Measurements from ENCODE around the gene TMPO. TPM values are rescaled to one million over a fixed set of nuclear protein-coding genes. Genes with fewer than 3 reads are reported as not detected.
"Not testable (repeated sequence)": the region's sequence is repeated elsewhere in the genome, so short reads cannot be mapped to it uniquely, and the experiment has no call there.

Gene TMPO
- total RNA-seq, 1 experiment from 2014 or later: 62.5 TPM

- no peaks in the 10 kb centered on the region for H3K27me3 Mint-ChIP-seq (ENCODE audit: insufficient read depth, unreplicated experiment)
- no peak for TF ChIP-seq CTCF (IDR thresholded peaks at IDR 0.05; ENCODE audit: unreplicated experiment)
- DNase-seq (ENCODE audit: unreplicated experiment): no peak
- no peaks in the 10 kb centered on the region for H3K9me3 Mint-ChIP-seq (ENCODE audit: unreplicated experiment)
- no peaks in the 10 kb centered on the region for H3K36me3 Mint-ChIP-seq (ENCODE audit: insufficient read depth, unreplicated experiment)
- intact Hi-C loops (cut with micrococcal nuclease): no loop called here
- no peak overlapping the region for H3K27ac Mint-ChIP-seq (ENCODE audit: low read depth, unreplicated experiment)
- H3K4me3 Mint-ChIP-seq (ENCODE audit: unreplicated experiment): no peak overlapping the region
- POLR2A ChIA-PET: no interaction called here
- H3K4me1 Mint-ChIP-seq (ENCODE audit: insufficient read depth, unreplicated experiment): no peaks in the 10 kb centered on the region
- CTCF ChIA-PET: interaction anchor here (0.6 to 1.3 kb wide), 3 partner anchors 92 to 1984 kb away, joined by 3 to 4 read pairs (median 4); no protein-coding TSS in a partner anchor
- BruUV-seq (replicated peaks): no TSS peak
Observed at GRCh38 chr12:98561846-98562245, 46.5 kb downstream of the TMPO start.

- Mint-ChIP-seq H3K27me3 (ENCODE audit: insufficient read depth, unreplicated experiment) (no peaks in the 10 kb centered on the region), H3K27ac (ENCODE audit: low read depth, unreplicated experiment) (no peak overlapping the region), H3K4me1 (ENCODE audit: insufficient read depth, unreplicated experiment) (no peaks in the 10 kb centered on the region), H3K9me3 (ENCODE audit: unreplicated experiment) (no peaks in the 10 kb centered on the region), H3K4me3 (ENCODE audit: unreplicated experiment) (no peak overlapping the region), H3K36me3 (ENCODE audit: insufficient read depth, unreplicated experiment) (no peaks in the 10 kb centered on the region)
- no peak for TF ChIP-seq CTCF (IDR thresholded peaks at IDR 0.05; ENCODE audit: unreplicated experiment)
- no TSS peak for BruUV-seq (replicated peaks)
- ChIA-PET CTCF (interaction anchor here (0.5 to 1.5 kb wide), 5 partner anchors 9 to 1663 kb away, joined by 3 to 4 read pairs (median 4); no protein-coding TSS in a partner anchor), POLR2A (interaction anchor here (0.6 to 1.3 kb wide), 3 partner anchors 15 to 38 kb away, joined by 3 to 5 read pairs (median 3); partner anchors contain the start of gene SLC25A3)
- no peak for DNase-seq (ENCODE audit: unreplicated experiment)
- intact Hi-C loops (cut with micrococcal nuclease): no loop called here
Observed at GRCh38 chr12:98572010-98572409, 56.6 kb downstream of the TMPO start.

- H3K9me3 Mint-ChIP-seq (ENCODE audit: unreplicated experiment): no peaks in the 10 kb centered on the region
- BruUV-seq (replicated peaks): no TSS peak
- POLR2A ChIA-PET: no interaction called here
- H3K4me1 Mint-ChIP-seq (ENCODE audit: insufficient read depth, unreplicated experiment): peaks cover 4% of the 10 kb centered on the region
- CTCF ChIA-PET: interaction anchor here (0.7 to 1.6 kb wide), 3 partner anchors 18 to 80 kb away, joined by 3 to 6 read pairs (median 3); no protein-coding TSS in a partner anchor
- no peaks in the 10 kb centered on the region for H3K36me3 Mint-ChIP-seq (ENCODE audit: insufficient read depth, unreplicated experiment)
- intact Hi-C loops (cut with micrococcal nuclease): no loop called here
- no peak for DNase-seq (ENCODE audit: unreplicated experiment)
- TF ChIP-seq CTCF (IDR thresholded peaks at IDR 0.05; ENCODE audit: unreplicated experiment): no peak
- no peak overlapping the region for H3K4me3 Mint-ChIP-seq (ENCODE audit: unreplicated experiment)
- no peak overlapping the region for H3K27ac Mint-ChIP-seq (ENCODE audit: low read depth, unreplicated experiment)
- H3K27me3 Mint-ChIP-seq (ENCODE audit: insufficient read depth, unreplicated experiment): no peaks in the 10 kb centered on the region
Observed at GRCh38 chr12:98574110-98574509, 58.7 kb downstream of the TMPO start.

GRCh38 chr12:98575013-98575412 lies 59.6 kb downstream of the TMPO start:
- CTCF ChIA-PET: interaction anchor here (0.7 to 1.5 kb wide), 3 partner anchors 9 to 76 kb away, joined by 4 to 12 read pairs (median 4); no protein-coding TSS in a partner anchor
- Mint-ChIP-seq H3K4me1 (ENCODE audit: insufficient read depth, unreplicated experiment) (peaks cover 4% of the 10 kb centered on the region), H3K27ac (ENCODE audit: low read depth, unreplicated experiment) (no peak overlapping the region), H3K9me3 (ENCODE audit: unreplicated experiment) (no peaks in the 10 kb centered on the region), H3K36me3 (ENCODE audit: insufficient read depth, unreplicated experiment) (no peaks in the 10 kb centered on the region), H3K27me3 (ENCODE audit: insufficient read depth, unreplicated experiment) (no peaks in the 10 kb centered on the region), H3K4me3 (ENCODE audit: unreplicated experiment) (no peak overlapping the region)
- no peak for TF ChIP-seq CTCF (IDR thresholded peaks at IDR 0.05; ENCODE audit: unreplicated experiment)
- POLR2A ChIA-PET: interaction anchor here (1.0 to 1.5 kb wide), 3 partner anchors 18 to 69 kb away, joined by 4 to 5 read pairs (median 5); partner anchors contain the start of gene SLC25A3
- intact Hi-C loops (cut with micrococcal nuclease): no loop called here
- BruUV-seq (replicated peaks): no TSS peak
- DNase-seq (ENCODE audit: unreplicated experiment): no peak

GRCh38 chr12:98576795-98577194 lies 61.4 kb downstream of the TMPO start:
- BruUV-seq (replicated peaks); H3K4me3 Mint-ChIP-seq (ENCODE audit: unreplicated experiment); intact Hi-C loops (cut with micrococcal nuclease); H3K9me3 Mint-ChIP-seq (ENCODE audit: unreplicated experiment); H3K4me1 Mint-ChIP-seq (ENCODE audit: insufficient read depth, unreplicated experiment); H3K27ac Mint-ChIP-seq (ENCODE audit: low read depth, unreplicated experiment); POLR2A ChIA-PET; H3K36me3 Mint-ChIP-seq (ENCODE audit: insufficient read depth, unreplicated experiment); H3K27me3 Mint-ChIP-seq (ENCODE audit: insufficient read depth, unreplicated experiment); DNase-seq (ENCODE audit: unreplicated experiment): not testable (repeated sequence)
- CTCF ChIA-PET: interaction anchor here (0.6 to 1.0 kb wide), 2 partner anchors 10 to 44 kb away, joined by 3 read pairs; no protein-coding TSS in a partner anchor
